Spleen (tissue), 11 donors: ENCODE measurements around the gene INTS13. TPM values are rescaled to one million over a fixed set of nuclear protein-coding genes. Genes with fewer than 3 reads are reported as not detected.

Experiments
- DNase-seq: peaks from one replicate; pipeline ENCODE4 v3.0.0-alpha.2; 2020
- H3K27ac ChIP-seq, 8 donors: fragments of 200-600 bp; sonication (generic) in 7 of 8; 1 replicate in 4 of 8; 2 replicates in 4 of 8; pipeline versions ENCODE4 v1.5.0 to v1.8.0; 2016 to 2021; ENCODE audit warnings: inconsistent platforms in 4 of 8, mild to moderate bottlenecking in 4 of 8, moderate library complexity in 1 of 8
- H3K27me3 ChIP-seq, 7 donors: fragments of 200-600 bp; sonication (generic) in 6 of 7; replicated peaks in 1 of 7; 1 replicate in 4 of 7; 2 replicates in 3 of 7; pipeline versions ENCODE4 v1.5.0 to v1.8.0; 2016 to 2021; ENCODE audit warnings: inconsistent platforms in 3 of 7, mild to moderate bottlenecking in 1 of 7
- H3K36me3 ChIP-seq, 6 donors: fragments of 200-600 bp; sonication (generic) in 5 of 6; 1 replicate in 4 of 6; 2 replicates in 2 of 6; pipeline versions ENCODE4 v1.5.0 to v1.8.0; 2016 to 2021; ENCODE audit warnings: inconsistent platforms in 2 of 6
- H3K4me1 ChIP-seq, 6 donors: fragments of 200-600 bp; sonication (generic) in 5 of 6; 1 replicate in 3 of 6; 2 replicates in 3 of 6; pipeline versions ENCODE4 v1.5.0 to v1.8.0; 2016 to 2021; ENCODE audit warnings: inconsistent platforms in 3 of 6
- H3K4me3 ChIP-seq, 8 donors: fragments of 200-600 bp; sonication (generic) in 7 of 8; 1 replicate in 4 of 8; 2 replicates in 4 of 8; pipeline versions ENCODE4 v1.5.0 to v1.8.0; 2016 to 2021; ENCODE audit warnings: inconsistent platforms in 4 of 8, mild to moderate bottlenecking in 4 of 8, moderate library complexity in 2 of 8
- H3K9me3 ChIP-seq, 8 donors: fragments of 200-600 bp; sonication (generic) in 7 of 8; 1 replicate in 4 of 8; 2 replicates in 4 of 8; pipeline versions ENCODE4 v1.5.0 to v1.8.0; 2016 to 2021; ENCODE audit warnings: inconsistent platforms in 4 of 8
- CTCF ChIP-seq, 11 experiments: fragments of 200-600 bp in 7 of 11; fragments of 450-650 bp in 4 of 11; sonication (generic) in 4 of 11; IDR thresholded peaks in 8 of 11; conservative IDR thresholded peaks in 3 of 11; 1 replicate in 7 of 11; 2 replicates in 4 of 11; pipeline versions ENCODE4 v1.4.0 to v1.8.0; 2016 to 2021; ENCODE audit warnings: antibody characterized with exemption in 11 of 11, inconsistent platforms in 4 of 11, mild to moderate bottlenecking in 1 of 11
- POLR2A ChIP-seq, 3 donors: fragments of 450-650 bp; IDR thresholded peaks; one replicate each; pipeline ENCODE4 v1.5.1; 2017; ENCODE audit warnings: antibody characterized with exemption in 3 of 3, mild to moderate bottlenecking in 1 of 3
- POLR2AphosphoS5 ChIP-seq, 3 donors: sonication (generic); formaldehyde crosslinking; IDR thresholded peaks; one replicate each; pipeline ENCODE4 v1.5.1; 2017; ENCODE audit warnings: antibody characterized with exemption in 3 of 3
- WGBS, 5 donors: extraction: QIAGEN DNeasy Blood & Tissue Kit in 3 of 5; methylation state at CpG; one replicate each; pipeline versions ENCODE4 v1.1.5 to v1.1.7; 2013 to 2018; 5-methylcytosine and 5-hydroxymethylcytosine counted together
- intact Hi-C: fragments of 100-400 bp; cut with DNase I; formaldehyde crosslinking; loops from one replicate; pipeline ENCODE4 v1.15.0; 2023; ENCODE audit warnings: low total_unique reads
- polyA plus RNA-seq, 3 donors: library from polyadenylated mRNA; stranded (reverse); fragments of 200-250 nt; gene quantifications; one replicate each; pipeline ENCODE4 v1.2.1, GENCODE V29; 2013
- total RNA-seq, 7 donors: library from RNA; depleted of rRNA in 3 of 7; stranded (reverse); fragments of >200 nt in 3 of 7; fragmentation: NEBNext Ultra II Directional in 4 of 7; extraction: Animal tissue kit (Norgen Biotek cat#: 25700) in 4 of 7; gene quantifications; one replicate each; pipeline versions ENCODE4 v1.1.0 to v1.2.1, GENCODE V29; 2016 to 2021
- donor health status: healthy with polysubstance abuse.
- donor health status: DM: no; HTN: no; CAD: no; lungs with moderate emphysema.
- donor health status: DM: no; HTN: no; CAD: no.
- donor health status: Bipolar disorder and iron deficiency.
- donor health status: healthy.
- donor health status: DM: no; HTN: no; CAD: no.
- donor health status: DM: yes; HTN: yes; CAD: no.

Gene INTS13
- total and polyA plus RNA-seq, 10 donors = 16.4 to 31.1 (median 26.0) TPM

DNA sequence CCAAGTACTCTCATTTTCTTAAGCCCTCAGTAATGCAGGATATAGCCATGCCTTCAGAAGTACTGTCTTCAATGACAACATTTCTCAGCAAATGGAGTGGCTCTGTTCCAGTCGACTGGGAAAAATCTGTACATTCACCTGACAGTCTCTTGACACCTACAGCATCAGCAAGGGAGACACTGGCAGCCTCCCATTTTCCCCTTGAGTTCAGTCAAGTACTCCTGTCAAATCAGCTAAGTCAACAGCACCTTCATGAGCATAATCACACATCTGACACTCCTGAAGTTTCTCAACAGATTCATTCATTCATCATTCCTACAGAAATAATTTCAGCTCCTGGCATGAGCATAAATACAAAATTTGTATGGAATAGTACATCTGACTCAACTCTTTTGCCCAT lies 46.1 kb downstream of the INTS13 start:
- Histone ChIP-seq H3K9me3 (no peaks in the 10 kb centered on the region), H3K27ac (no peak overlapping the region), H3K27me3 (no peaks in the 10 kb centered on the region), H3K36me3 (peaks cover 0 to 5% (median 0%) of the 10 kb centered on the region in 6 donors), H3K4me1 (no peaks in the 10 kb centered on the region), H3K4me3 (no peak overlapping the region)
- intact Hi-C loops = no loop called here
- WGBS, 5 donors = 43 to 95% (median 92%) methylated on average over 1 of the region's 1 CpG
- DNase-seq = no peak
- no peak for TF ChIP-seq POLR2AphosphoS5 (IDR thresholded peaks at IDR 0.05)
- no peak for TF ChIP-seq CTCF (IDR thresholded peaks at IDR 0.05 in 8 of 11, conservative IDR thresholded peaks at IDR 0.05 in 3 of 11)
- TF ChIP-seq POLR2A (IDR thresholded peaks at IDR 0.05) = no peak

DNA sequence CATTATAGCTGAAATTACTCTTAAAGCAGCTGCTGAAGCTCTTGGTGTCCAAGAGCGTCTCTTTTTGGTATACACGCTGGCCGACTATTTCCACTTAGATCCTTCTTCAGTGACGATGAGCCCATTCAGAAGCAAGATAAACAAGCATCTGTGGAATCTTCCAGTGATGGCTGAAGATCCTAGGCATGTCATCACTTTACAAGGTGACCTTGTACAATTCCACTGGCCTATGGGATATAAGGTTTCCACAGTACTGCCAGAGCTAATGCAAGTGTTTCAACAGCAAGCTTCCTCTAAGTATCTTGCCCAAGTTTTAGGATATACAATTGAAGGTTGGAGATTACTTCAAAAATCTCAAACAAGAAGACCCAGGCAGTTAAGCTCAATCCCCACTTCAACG lies 47.0 kb downstream of the INTS13 start:
- TF ChIP-seq POLR2A (IDR thresholded peaks at IDR 0.05) = no peak
- TF ChIP-seq CTCF (IDR thresholded peaks at IDR 0.05 in 8 of 11, conservative IDR thresholded peaks at IDR 0.05 in 3 of 11) = no peak
- TF ChIP-seq POLR2AphosphoS5 (IDR thresholded peaks at IDR 0.05) = no peak
- WGBS, 5 donors = 93 to 98% (median 96%) methylated on average over 5 of the region's 5 CpGs
- Histone ChIP-seq H3K4me1 (no peaks in the 10 kb centered on the region), H3K36me3 (no peaks in the 10 kb centered on the region), H3K4me3 (no peak overlapping the region), H3K9me3 (no peaks in the 10 kb centered on the region), H3K27me3 (no peaks in the 10 kb centered on the region), H3K27ac (no peak overlapping the region)
- DNase-seq = no peak
- intact Hi-C loops = no loop called here

DNA sequence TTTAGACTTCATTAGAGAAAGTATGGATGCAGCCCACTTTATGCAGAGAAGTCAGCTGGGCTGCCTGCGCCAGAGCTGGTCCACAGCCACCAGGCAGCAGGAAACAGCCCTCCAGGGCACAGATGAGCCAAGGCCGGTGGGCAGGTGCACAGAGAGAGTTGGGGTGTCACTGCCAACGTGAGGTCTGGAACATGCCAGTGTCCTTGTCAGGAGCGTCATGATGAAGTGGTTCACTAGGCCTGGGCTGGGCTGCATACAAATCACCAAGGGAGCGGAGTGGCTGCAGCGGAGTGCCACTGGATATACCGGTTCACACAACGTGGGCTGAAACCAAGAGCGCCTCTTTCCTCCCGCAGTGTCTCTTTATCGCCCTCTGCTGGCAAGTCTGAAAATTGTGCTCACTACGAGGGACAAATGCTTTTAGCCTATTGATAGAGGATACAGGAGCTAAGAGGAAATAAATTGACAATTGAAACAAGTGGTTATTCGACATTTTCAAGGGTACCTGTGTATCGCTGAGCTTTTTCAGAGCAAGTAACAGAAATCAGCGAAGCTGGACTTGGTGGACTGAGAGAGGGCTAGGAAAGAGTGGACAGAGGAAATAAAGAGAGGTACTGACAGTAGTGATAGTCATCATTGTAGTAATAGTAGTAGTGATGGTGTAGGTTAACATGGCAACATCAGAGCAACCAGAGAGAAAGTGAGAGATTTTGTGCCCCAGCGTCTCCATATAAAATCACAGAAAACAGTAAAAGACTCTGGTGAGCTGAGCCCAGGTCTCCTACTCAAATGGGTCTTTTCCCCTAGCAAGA lies 52.8 kb downstream of the INTS13 start:
- peak overlapping the region in 3 of 8 donors; percentile 10 to 58 (median 22) for H3K4me3 ChIP-seq

More for the DNA sequence above, 52.8 kb downstream of the INTS13 start:
- Histone ChIP-seq H3K4me1 (peaks cover 6 to 11% (median 8%) of the 10 kb centered on the region in 6 donors), H3K27me3 (no peaks in the 10 kb centered on the region), H3K27ac (no peak overlapping the region), H3K36me3 (no peaks in the 10 kb centered on the region), H3K9me3 (no peaks in the 10 kb centered on the region)
- DNase-seq = peak; percentile 88
- TF ChIP-seq POLR2AphosphoS5 (IDR thresholded peaks at IDR 0.05) = no peak
- peak; percentile 82 to 92 (median 90) for TF ChIP-seq CTCF (IDR thresholded peaks at IDR 0.05 in 8 of 11, conservative IDR thresholded peaks at IDR 0.05 in 3 of 11)
- 7 to 12% (median 11%) methylated on average over 16 of the region's 16 CpGs for WGBS, 5 donors
- intact Hi-C loops = no loop called here
